A549 (cell line): ENCODE results near the gene MCOLN1.

Experiments used
- CTCF ChIP-seq: fragments of >200 bp; sonication (Bioruptor Twin); formaldehyde crosslinking; IDR thresholded peaks from 3 replicates; pipeline ENCODE4 v1.5.1; 2016
- FOSL2 ChIP-seq, 2 experiments: fragments of 450-650 bp in 1 of 2; fragments of >200 bp in 1 of 2; sonication (Bioruptor Twin) in 1 of 2; formaldehyde crosslinking; IDR thresholded peaks; 2 replicates each; pipeline versions ENCODE4 v1.5.0 to v1.6.1; 2016 to 2020; ENCODE audit warnings: mild to moderate bottlenecking in 1 of 2, moderate library complexity in 1 of 2

GRCh38 chr19:7512400-7512851 is 10.0 kb upstream of the MCOLN1 start:
- TF ChIP-seq CTCF (no peak), FOSL2 (IDR thresholded peaks at IDR 0.05) (no peak), FOSL2 (CRISPR knock-in tag; IDR thresholded peaks at IDR 0.05) (no peak)
